ENCODE measurements around the gene RPH3AL. TPM values are rescaled to one million over a fixed set of nuclear protein-coding genes. Genes with fewer than 3 reads are reported as not detected.
"Not testable (repeated sequence)": the region's sequence is repeated elsewhere in the genome, so short reads cannot be mapped to it uniquely, and the experiment has no call there.

The RPH3AL gene
- polyA plus RNA-seq, 5 donors, result 7.6 to 12.4 (median 8.4) TPM

DNA sequence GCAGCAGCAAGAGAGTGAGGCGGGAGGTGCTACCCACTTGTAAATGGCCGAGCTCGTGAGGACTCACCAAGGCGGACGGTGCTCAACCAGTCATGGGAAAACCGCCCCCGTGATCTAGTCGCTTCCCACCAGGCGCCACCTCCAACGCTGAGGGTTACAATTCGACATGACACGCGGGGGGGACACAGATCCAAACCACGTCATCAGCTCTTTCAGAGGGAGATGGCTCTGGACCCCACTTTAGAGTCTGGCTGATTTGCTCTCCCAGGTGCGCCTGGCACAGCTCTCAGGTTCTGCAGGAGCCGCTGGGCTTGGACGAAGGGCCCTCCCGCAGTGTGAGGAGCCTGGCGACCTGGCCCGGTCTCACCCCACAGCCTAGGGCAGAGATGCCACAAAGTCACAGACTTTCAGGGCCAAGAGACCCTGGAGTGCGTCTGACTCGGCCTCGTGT lies 150.1 kb downstream of the RPH3AL start:
- no peak for DNase-seq

- not testable (repeated sequence) for DNase-seq
Measured at GRCh38 chr17:201736-202135, 150.9 kb downstream of the RPH3AL start.

DNA sequence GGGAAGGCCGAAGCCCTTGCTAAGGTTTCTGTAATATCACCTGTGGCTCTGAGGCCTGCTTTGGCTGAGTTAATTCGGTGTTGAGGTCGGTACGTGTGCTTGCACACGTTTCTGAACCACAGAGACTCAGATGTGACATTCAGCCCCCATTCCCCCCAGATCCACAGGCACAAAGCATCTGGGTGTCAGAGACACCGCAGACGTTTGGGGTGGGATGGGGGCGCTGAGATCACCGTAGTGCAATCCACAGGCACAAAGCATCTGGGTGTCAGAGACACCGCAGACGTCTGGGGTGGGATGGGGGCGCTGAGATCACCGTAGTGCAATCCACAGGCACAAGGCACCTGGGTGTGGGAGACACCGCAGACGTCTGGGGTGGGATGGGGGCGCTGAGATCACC lies 151.3 kb downstream of the RPH3AL start:
- DNase-seq, result not testable (repeated sequence)

DNA sequence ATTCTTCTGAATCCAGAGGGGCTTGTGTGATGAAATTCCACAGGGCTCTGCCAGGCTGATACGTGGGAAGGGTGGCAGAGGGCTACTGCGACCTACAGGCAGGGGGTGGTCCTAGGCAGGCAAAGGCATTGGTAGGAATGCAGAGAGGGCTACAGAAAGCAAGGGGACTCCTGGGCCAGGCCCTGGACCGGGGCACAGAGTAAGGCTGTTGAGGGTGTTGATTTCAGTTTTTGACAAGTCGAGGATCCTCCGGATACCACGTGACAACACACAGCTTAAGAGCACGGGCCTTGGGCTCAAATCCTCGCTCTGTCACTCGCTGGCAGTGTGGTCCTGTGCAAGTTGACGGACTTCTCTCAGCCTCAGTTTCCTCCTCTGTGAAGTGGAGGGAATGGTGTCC lies 152.0 kb downstream of the RPH3AL start:
- no peak for DNase-seq

DNA sequence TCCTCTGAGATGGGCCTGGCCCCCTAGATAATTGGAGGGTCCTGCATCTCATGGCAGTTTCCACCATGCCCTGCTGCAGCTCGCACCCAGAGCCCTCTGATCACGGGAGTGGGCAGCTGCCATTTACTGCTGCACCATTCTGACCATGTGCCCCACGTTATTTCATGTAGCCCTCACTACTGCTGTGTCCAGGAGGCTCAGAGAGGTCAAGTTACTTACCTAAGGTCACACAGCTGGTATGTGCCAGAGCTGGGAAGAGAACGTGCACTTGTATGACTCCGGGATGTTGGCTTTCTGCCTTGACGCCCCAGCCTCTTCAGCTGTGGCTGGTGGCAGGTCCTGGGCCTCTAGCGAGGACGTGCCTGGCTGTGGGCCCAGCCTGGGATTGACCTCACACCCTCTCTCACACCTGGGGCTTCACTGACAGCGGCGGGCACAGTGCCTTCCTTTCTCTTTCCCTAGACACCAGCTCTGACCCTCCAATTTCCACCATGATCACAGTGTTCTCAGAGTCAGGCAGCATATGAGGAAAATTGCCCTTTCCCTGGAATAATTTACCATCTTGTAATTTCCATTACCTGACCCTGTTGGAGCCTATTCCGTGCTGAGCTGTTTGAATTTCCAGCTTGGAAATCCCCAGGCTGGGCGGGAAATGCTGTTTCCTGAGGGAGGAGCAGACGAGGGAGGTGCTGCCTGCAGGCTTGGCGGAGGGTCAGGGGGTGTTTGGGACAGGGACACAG lies 152.6 kb downstream of the RPH3AL start:
- DNase-seq, result peak in 1 of 2 donors; percentile 23

DNA sequence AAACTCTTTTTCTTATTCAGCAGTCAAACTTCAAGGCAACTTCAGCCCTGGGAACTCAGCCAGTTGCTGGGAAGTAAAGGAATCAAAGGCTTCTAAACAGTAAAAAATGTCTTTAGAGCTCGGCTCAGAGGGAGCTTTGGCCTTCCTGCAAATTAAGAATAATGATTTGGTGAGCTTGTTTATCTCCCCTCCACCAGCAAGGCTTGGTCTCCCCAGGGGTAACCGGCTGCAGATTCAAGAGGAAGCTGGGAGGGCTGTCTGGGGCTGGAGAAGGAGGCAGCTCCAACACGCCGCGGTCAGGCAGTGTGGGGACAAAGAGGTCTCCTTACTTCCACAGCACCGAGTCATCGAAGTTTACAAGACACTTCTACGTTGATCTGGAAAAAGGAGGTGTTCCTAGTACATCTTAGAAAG lies 153.4 kb downstream of the RPH3AL start:
- DNase-seq, result peak in 1 of 2 donors; percentile 51

- DNase-seq, result not testable (repeated sequence)
Measured at GRCh38 chr17:198225-198624, 154.4 kb downstream of the RPH3AL start.

DNA sequence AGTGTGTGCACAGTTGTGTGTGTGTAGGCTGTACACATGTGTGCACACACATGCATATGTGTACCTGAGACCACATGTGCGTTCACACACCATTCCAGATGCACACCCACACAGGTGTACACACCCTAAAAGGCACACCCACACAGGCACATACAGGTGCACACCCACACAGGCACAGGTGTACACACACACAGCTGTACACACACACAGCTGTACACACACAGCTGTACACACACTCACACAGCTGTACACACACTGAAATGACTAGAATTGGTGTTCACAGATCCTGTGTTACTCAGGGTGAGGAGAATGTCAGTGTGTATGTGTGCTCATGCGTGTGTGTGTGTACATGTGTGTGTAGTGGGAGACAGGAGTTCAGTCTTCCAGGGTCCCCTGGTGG lies 155.3 kb downstream of the RPH3AL start:
- DNase-seq, result no peak

DNA sequence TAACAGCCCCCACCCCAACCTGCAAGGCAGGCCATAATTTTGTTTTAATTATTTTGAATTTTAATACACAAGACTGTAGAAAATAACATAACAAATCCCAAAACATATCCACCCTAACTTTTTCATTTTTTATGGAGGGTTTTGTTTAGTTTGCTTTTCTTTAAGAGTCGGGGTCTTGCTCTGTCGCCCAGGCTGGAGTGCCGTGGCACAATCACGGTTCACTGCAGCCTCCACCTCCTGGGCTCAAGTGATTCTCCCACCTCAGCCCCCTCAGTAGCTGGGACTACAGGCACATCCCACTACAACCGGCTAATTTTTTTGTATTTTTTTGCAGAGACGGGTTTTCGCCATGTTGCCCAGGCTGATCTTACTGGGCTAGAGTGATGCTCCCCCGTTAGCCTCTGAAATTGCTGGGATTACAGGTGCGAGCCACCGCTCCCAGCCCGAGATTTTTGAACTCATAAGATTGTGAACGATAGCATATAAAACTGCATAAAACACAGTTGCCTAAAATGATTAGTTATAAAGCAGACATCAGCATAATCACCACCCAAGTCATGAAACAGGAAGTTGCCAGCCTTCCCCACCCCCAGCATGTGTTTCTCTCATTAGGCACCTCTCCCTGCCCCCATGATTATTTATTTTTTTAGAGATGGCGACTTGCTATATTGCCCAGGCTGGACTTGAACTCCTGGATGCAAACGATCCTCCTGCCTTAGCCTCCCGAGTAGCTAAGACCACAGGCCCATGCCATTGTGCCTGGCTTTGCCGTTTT lies 157.6 kb downstream of the RPH3AL start:
- no peak for DNase-seq

- no peak for DNase-seq
Measured at GRCh38 chr17:193841-194806, 158.5 kb downstream of the RPH3AL start.

DNA sequence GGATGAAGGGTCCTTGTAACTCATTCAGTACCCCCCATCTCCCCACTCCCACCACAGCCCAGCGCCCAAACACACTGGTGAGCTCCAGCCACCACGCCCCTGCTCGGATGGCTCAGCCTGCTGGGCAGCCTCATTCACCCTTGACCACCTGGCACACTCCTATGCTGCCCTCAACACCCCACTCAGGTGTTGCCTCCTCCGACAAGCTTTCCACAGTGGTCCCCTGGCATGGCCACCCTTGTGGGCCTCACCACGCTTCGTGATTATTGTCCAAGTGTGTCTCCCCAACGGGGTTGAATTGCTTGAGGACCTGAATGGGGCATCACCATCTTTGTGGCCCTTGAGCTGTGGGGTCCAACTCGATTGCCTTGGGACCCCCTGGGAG lies 159.2 kb downstream of the RPH3AL start:
- no peak for DNase-seq

DNA sequence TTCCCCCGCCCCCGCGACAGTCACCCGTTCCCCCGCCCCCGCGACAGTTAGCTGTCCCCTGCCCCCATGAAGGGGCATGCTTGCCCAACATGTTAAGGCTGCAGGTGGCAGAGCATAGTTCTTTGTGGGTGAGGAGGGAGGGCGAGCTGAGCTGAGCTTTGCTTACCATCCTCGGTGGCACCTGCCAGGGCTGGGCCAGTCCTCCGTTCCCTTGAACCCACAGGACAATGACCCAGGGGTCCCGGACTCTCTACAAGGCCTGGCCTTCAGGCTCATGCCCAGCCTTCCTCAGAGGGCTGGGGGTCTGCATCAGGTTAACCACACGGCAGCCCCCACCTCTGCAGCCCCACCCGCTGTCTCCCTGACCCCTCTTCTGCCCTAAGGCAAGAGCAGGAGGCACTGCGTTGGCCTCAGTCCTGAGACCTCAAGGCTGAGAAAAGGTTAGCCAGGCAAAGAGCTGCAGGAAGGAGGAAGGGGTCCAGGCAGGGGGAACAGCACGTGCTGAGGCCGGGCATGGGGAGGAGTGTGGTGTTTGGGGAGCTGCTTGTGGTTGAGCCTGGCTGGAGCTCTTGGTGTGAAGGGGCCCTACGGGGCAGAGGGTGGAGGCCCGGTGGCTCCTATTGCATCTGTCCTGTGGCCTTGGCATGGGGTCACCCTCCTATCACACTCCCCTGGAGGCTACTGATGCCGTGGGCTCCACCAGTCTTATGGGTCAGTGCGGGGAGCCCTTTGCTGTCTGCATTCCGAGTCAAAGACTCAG lies 159.8 kb downstream of the RPH3AL start:
- DNase-seq, result no peak

- DNase-seq, result no peak
Measured at GRCh38 chr17:189444-189843, 163.2 kb downstream of the RPH3AL start.

DNA sequence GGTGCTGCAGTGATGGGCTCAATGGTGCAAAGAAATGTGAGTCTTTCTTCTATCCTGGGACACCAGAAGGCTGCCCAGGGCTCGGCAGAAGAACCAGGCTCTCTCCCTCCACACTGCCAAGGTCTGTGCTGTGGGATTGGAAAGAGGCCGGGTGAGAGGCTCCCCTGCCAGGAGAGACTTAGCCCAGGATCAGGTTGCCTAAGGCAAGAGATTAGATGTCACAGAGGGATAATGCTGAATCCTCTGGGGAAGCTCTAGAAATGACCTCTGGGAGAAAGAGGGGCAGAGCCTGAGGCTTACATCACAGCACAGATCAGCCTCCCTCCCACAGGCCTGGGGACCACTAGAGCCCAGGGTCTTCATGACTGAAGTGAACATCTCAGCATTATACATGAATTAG lies 165.5 kb downstream of the RPH3AL start:
- no peak for DNase-seq

- DNase-seq, result no peak
Measured at GRCh38 chr17:185445-186138, 167.0 kb downstream of the RPH3AL start.

GRCh38 chr17:183021-183420 lies 169.6 kb downstream of the RPH3AL start:
- DNase-seq, result no peak

- DNase-seq, result no peak
Measured at GRCh38 chr17:182050-182751, 170.4 kb downstream of the RPH3AL start.

DNA sequence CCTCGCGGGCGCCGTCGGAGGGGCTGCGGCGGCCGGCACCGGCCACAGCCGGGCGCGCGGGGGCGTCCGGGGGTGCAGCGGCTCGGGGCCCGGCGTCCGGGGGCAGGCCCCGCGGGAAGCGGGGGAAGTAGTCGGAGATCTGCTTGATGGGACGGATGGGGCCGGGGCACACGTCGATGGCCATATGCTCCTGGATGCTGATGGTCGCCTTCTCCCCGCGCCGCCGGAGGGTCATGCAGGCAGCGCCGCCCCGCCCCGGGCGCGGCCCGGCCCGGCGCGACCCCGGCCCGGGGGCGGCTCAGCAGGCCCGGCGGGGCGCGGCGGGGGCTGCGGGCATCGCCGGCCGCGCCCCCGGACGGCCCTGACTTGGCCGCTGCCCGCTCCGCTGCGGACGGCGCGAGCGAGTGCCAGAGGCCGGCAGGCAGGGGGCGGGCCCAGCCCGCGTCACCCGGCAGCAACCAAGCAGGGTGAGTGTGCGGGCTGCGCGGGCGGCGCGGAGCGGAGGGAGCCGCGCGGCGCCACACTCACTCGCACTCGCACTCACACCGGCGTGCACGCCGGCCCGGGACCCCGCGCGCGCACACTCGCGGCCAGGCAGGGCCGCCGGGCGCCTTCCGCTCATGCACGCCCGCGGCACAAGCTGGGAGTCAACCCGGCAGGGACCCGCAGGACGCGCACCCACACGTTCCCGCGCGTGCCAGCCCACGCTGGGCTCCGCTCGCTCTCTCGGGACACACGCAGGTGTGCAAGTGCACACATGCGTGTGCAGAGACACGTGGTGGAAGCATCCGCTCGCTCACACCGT lies 171.2 kb downstream of the RPH3AL start, which contains the start of gene DOC2B:
Gene DOC2B, minus strand, starts transcription at position 406 of the 805 bp plus-strand sequence. Its CDS starts 171 bp downstream, at position 235.
- DNase-seq, result peak in 1 of 2 donors; percentile 22

All from right lung (tissue), 5 donors.